Activated T-helper 1 cell treated with anti-CD3 and anti-CD28 coated beads, Interleukin-2, amount 50 U/mL, for 16 hours (primary cell): Measurements from ENCODE around the gene CELF1.

ENCODE experiments used
- DNase-seq, 2 donors: peaks; one replicate each; pipeline ENCODE4 v3.0.0-alpha.2; 2020; ENCODE audit warnings: low read depth in 1 of 2, low spot score in 1 of 2

The CELF1 gene

DNA sequence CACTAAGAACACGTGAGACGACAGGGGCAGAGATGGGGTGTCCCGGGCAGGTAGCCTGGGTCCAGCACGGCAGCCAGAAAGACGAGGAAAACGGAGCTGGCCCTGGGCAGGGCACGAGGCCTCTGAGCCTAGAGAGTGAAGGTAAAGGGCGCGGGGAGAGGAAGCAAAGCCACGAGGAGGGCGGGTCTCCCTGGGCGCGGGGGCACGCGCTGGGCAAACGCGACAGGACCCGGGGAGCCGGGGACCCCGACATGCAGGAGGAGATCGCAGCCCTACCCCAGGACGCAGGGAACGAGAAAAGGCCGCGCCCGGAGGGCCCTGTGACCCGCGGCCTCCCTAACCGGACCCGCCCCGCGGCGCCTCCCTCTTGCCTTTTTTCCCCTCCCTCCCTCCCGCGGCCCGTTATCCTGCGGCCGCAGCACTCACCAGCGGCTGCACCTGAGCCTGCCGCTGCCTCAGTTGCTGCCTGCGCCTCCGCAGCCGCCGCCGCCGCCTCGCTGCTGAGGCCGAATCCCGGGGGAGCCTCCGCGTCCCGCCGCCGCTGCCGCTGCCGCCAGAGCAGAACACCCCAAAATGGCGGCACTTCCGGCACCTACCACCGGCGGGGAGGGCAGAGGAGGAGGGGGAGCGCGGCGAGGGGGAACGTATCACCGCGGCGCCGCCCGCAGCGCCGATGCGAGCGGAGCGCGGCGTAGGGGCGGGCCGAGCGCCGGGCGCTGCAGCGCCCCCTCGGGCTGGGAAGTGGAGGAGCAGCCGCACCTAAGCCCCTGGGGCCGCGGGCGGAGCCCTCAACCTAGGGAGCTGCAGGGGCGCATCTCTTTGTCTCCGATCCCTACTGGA lies at the start of gene CELF1:
Gene CELF1, minus strand, starts transcription at position 567 of the 840 bp plus-strand sequence. CDS start 53,609 bp downstream, outside the sequence.
- peak; percentile 84 to 91 for DNase-seq

DNA sequence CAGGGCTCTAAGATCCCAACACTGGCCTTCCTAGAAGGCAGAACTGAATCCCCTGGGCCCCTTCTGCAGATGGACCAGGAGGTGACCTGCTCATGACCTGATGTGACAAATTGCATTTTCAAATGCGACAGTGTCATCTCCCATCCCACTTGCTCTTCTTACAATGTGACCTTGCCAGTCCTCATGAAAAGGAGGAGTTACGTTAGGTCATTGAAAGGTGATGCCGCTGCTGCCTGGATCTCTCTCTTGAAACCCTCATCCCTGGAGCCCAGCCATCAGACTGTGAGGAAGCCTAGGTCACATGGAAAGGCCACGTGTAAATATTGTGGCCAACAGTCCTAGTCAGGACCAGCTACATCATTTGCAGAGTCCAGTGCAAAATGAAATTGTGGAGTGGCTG lies 47.0 kb upstream of the CELF1 start:
- DNase-seq: no peak

DNA sequence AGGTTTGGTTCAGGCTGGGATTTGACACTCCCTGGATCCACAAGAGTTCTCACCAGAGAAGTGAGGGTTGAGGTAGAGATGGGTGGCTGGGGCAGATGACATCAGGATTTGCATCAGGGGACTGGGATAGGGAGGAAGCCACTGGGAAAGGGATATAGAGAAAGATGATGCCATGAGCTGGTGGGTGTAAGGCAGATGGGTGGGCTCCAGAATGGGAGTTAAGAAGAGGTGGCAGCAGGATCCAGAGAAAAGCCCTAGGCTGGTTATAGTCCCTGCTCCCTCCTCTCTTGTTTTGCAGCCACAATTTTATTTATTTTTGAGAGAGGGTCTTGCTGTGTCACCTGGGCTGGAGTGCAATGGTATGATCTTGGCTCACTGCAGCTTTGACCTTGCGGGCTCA lies 43.0 kb upstream of the CELF1 start:
- no peak for DNase-seq

DNA sequence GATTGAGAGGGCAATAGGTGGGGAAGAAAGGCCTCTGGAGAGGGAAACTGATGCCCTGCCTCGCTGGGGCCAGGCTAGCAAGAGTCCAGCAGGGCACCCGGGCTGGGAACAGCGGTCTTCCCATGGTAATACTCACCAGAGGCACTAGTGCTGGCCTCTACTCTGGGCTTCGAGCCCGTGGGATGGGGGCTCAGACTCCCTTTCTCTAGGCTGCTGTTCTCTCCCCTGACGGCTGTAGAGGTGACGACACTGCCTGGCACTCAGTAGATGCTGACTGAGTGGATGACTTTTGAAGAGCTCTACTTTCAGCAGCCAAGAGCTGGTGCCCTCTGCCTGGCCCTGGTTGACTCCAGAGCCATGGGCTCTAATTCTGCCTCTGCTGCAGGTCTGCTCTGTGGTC lies 42.1 kb upstream of the CELF1 start:
- no peak for DNase-seq

DNA sequence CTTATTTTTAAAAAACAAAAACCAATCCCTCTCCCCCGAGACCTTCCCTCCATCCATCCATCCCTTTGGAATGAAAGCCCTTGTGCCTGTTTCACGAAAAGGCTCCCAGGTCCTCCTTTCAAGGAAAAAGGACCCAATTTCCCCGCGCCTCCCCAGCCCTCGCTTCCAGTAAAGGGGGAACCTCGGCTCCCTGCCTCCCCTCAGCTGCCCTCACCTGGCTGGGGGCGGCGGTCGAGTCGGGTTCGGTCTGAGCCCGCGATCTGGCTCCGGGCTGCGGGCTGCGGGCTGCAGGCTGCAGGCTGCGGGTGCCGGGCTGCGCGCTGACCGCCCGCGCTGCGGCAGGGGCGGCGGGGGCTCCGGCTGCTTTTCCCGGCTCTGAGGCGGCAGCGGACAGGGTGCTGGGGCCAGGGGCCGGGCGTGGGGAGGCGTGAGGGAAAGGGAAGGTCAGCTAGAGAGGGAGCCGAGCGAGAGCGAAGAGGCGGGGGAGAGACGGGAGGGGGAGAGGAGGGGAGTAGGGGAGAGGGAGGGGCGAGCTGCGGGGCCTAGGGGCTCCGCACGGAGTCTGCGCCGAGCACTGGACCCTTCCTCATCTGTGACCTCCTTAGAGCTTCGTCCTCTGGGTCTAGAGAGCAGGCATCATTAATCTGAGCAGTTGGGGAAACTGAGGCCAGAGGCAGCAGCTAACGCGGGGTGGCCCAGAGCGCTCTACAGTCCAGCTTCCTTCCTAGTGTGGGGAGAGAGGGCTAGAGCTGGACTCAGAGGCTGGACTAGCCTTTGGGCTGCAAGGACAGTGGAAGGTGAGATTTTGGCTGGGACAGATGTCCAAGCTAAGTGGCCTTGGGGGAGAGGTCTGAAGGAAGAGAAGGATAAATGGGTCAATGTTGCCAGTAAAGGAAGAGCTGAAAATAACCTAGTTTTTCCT lies 41.3 kb upstream of the CELF1 start, which contains the start of gene C1QTNF4:
Gene C1QTNF4, minus strand, starts transcription at position 478 of the 922 bp plus-strand sequence. CDS start 3,601 bp downstream, outside the sequence.
- no peak for DNase-seq

DNA sequence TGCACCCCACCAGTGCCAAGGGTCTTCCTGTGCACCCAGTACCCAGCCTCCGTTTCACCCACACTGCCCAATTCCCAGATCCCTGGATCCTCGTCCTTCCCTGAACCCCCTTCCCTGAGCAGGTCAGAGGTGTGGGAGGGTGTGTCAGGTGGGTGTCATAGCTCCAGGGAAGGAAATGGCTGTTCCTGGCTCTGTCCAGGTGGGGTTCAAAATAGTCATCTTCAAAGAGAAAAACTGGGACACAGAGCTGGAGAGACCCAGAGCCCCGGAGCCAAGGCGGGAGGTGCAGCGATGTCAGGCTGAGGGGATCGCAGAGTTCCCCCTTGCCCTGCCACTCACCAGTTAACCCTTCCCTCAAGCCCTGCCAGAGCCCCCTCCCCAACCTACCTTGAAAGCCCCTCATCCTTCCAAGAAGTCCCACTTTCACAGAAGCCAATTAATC lies 40.6 kb upstream of the CELF1 start:
- no peak for DNase-seq

DNA sequence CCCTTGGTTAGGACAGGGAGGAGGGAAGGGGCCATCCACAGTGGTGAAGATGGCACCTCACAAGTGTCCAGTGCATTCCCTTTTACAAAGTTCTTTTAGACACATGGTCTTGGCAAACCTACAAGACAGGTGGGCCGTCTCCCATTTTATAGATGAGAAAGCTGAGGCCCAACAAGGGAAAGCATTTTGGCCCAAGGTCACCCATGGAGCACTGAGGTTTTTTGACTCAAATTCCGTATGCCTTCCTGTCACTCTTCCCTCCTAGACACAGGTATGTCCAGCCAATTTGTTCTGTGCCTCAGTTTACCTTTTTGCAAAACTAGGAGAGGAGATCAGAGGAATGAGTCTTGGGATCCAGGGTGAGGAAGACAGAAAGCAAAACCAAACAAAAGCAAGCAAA lies 40.0 kb upstream of the CELF1 start:
- DNase-seq: no peak

DNA sequence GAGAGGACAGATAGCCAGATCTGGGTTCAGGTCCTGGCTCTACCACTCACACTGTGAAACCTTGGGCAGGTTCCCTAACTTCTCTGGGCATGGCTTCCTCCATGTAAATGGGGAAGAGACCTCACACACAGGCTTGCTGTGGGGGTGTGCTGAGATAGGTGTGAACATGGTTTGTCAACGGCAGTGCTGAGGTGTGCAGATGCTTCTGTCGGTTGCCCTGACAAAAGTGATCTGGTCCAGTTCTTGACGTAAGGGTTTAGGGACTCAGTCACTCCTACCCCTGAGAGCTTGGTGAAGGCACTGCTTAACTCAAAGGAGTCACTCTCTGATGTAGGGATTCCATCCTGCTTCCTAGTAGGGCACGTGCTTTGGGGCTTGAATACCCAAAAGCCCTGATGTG lies 39.3 kb upstream of the CELF1 start:
- DNase-seq: no peak

DNA sequence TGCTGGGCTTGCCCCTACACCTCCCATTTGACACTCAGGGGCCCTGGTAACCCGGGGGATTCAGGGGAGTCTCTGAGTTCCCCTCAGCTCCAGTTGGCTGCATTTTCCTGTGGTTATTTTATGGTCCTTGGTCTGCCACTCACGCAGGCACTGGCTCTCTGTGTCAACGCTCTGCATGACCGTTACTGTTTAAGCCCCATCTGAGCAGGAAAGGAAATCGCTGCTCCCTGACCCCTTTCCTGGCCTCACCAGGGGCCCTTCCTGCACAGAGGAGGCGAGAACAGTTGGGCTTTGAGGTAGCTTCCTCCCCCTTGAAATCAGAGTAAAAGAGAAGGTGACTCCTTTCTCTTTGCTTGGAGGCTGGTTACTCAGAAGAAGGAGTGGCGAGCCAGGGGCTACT lies 38.8 kb upstream of the CELF1 start:
- no peak for DNase-seq

DNA sequence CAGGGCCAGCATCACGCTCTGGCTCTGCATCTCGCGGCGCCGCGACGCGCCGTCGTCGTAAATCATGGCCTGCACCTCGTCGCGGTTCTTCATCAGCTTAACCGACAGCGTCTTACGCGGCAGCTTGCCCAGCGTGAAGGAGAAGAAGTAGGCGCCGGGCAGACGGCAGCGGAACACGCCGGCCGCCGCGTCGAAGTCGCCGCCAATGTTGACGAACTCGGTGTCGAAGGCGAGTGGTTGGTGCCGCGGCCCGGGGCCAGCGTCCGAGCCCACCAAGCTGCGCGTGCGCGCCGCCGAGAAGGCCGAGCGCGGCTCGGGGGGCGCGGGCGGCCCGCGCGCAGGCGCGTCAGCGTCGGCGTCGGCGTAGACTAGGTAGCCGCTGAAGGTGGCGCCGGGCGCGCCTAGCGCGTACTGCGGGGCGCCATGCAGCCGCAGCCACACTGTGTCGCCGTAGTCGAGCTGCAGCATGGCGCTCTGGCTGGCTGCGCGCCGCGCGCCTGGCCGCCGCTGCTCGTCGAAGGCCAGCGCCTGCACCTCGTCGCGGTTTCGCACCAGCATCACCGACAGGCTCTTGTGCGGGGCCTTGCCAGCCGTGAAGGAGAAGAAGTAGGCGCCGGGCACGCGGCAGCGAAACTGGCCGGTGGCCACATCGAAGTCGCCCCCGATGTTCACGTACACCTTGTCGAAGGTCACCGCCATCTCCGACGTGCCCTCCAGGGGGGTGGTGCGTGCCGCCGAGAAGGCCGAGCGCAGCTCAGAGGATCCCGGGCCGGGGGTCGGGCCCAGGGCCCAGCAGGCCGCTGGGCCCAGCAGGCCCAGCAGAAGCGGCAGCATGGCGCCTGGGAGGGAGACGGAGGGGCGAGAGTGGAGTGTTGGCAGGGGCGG lies 37.3 kb upstream of the CELF1 start:
- no peak for DNase-seq

DNA sequence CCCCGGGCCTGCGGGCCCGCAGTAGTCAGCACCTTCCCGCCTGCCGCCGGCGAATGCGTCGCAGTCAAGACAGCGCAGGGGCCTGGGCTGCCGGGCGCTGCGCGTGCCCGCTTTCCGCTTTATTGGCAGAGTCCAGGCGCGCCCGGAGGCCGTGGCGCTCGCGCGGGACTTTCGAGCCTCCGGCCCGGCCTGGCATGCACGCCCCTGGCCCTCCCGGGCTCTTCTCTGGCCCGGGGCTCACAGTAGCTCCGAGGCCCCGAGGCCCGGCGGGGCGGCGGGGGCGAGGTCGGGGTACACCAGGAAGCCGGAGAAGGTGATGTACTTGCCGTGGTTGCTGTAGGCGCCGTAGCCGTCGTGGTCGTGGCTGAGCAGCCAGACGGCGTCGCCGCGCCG lies 36.6 kb upstream of the CELF1 start:
- DNase-seq: no peak

DNA sequence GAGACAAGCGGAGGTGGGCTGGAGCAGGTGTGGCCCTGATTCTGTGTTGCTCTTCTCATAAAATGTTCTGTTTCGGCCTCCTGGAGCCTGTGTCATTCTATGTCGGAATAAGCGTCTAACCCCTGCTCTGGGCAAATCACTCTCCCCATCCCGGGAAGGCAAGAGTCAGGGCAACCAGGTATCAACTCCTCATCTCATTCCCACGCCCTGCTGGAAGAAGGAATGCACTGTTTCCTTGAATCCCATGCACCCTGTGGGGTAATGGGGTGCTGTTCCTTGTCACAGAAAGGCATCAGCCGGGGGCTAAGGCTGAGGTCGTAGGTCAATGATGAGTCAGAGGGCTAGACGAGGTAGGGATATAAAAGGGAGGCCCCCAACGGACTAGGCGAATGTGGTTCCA lies 36.2 kb upstream of the CELF1 start:
- DNase-seq: no peak

DNA sequence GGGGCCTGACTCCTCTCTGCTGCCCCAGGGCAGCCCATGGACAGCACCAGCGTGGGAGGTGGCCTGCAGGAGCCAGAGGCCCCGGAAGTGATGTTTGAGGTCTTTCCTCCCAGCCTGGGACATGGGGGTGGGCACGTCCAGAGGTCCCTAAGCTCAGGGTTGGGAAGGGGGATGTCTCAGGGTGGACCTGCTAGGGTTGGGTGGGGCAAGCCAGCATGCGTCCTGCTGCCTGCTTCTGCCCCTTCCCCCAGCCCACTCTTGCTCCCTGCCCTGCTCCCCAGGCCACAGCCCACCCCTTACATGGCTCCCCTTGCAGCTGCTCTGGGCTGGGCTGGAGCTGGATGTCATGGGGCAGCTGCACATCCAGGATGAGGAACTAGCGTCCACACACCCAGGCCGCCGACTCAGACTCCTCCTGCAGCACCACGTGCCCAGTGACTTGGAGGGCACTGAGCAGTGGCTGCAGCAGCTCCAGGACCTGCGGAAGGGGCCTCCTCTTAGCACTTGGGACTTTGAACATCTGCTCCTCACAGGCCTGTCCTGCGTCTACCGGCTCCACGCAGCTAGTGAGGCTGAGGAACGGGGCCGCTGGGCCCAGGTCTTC lies 34.9 kb upstream of the CELF1 start:
- no peak for DNase-seq

DNA sequence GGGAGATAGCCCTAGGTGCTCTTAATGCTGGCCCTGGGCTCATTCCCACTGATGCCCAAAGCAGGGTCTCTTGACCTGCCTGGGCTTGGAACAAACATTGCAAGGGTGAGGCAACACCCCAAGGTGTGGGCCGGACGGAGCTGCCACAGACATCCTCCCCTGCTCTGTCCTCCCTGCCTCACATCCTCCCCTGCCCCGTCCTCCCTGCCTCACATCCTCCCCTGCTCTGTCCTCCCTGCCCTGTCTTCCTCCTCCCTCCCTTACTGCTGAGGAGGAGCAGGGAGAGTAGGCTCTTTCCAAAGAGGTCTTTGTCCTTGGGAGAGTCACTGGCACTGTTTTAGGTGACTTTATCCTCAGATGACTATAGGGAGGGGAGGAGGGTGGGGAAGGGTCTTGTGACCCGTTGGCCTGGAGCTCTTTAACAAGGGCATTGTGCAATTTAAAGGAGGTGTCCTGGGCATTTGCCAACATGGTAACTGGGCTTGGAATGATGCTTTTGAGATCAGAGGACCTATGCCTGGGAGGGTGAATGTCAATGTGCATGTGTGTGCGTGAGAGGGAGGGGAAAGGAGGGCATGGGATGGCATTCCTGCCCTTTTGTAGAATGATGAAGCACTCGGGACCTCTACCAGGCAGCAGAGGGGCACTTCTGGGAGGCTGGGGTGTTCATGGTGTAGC lies 34.2 kb upstream of the CELF1 start:
- no peak for DNase-seq

DNA sequence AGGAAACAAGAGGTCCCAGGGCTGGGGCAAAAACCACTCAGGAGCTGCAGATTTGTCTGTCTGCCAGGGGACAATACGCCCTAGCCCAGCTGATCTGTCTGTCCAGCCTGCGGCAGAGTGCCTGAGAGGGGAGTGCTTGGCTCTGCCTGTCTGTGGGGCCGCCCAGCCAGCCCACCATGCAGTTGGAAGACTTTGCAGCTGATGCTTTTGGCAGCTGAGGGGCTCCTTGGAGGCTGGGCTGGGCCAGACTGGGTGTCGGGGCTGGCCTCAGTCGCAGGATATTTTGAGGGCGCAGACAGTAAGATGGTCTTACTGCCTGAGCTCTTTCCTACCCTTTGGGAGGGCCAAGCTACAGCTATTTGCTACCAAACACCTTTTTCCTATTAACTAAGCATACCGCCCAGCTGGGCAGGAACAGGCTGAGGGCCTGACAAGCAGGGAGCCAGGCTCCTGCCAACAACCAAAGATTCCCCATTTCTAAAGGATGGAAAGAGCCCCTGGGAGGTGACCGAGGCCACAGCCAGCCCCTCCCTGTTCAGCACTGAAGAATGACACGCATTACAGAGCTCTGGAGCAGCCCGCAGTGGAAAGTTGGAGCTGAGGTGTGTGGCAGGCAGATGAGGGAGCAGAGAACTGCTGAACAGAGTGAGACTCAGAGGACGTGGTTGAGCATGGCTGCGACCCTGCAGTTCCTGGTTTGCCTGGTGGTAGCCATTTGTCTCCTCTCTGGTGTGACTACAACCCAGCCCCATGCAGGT lies 33.3 kb upstream of the CELF1 start, which contains the start of gene FAM180B:
Gene FAM180B, plus strand, starts transcription at position 581 of the 758 bp plus-strand sequence. Its CDS starts 91 bp downstream, at position 672.
- DNase-seq: no peak

DNA sequence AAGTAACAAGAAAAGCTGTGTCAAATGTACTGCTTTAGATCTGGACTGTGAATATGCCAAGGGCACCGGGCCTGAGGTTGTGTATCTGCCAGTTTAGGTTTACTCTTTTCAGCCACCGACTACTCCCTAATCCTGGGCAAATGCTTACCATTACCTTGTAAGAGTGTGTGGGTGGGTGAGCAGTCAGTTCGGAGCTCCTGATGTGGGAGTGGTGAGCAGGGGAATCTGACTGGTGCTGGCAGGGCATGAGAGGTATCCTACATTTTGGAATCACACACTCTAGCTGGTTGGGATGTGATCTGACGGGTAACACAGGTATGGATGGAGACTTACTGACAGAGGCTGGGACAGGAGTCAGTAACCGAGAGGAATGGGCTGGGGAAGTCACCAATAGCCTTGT lies 30.9 kb upstream of the CELF1 start:
- DNase-seq: no peak

DNA sequence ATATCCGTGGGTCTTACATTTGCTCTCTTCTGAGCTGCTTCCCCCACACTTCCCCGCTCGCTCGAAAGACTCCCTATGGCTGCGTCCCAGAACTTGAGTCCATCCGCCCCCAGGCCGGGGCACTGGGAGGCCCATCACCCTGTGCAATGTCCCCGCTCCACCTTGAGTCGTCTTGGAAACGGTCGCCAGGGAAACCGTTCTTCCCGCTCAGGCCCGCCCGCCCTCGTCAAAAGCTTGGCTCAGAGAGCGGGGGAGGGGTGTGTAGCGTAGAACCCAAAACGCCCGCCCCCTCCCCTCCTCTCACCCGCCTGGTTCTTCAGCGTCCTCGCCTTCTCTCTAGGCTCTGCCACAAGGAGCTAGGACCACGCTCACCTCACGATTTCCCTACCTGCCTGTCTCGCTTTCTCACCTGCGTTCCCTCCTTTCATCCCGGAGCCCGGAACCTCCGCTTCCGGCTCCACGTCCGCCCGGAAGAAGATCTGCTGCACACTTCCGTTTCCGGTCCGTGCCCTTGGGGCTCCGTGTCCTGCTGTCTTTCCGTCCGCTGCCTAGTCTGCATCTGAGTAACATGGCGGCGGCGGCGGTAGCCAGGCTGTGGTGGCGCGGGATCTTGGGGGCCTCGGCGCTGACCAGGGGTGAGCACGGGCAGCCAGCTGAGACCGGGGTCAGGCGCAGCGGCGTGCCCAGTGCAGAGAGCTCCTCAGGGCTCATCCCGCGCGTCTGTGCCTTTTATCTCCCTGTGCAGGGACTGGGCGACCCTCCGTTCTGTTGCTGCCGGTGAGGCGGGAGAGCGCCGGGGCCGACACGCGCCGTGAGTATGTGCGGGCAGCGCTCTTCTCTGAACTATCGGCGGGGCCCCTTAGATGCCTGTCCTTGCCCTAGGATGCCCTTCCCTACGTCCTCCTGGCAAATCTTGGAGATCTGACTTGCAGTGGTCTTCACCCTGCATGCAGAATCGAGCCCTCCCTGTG lies 25.9 kb upstream of the CELF1 start, which contains the start of the genes KBTBD4 and NDUFS3:
Gene KBTBD4, minus strand, starts transcription at position 447 of the 971 bp plus-strand sequence. Its CDS starts 19 bp downstream, at position 428.
Gene NDUFS3, plus strand, starts transcription at position 551 of the 971 bp plus-strand sequence. Its CDS starts 18 bp downstream, at position 569.
- DNase-seq: peak; percentile 83 to 84
